ENCODE measurements around the gene PRKCE.

PRKCE gene

DNA sequence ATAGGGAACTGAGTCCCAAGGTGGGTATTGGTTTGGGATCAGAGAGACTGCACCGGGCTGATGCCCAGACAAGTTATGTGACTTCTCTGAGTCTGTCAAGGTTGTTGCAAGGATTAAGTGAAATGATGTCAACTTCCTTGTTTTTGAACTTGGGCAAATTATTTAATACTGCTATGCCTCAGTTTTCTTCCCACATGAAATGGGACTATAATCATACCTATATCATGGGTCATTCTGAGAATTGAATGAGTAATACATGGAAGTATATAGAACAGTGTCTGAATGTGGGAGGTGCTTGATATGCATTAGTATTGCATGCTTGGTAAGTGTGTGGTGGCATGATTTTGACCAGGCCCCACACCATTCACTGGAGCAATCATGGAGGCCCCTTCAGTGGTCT is 99.0 kb downstream of the PRKCE start:
- no peak for DNase-seq (ENCODE audit: low read depth in 2 of 2, low spot score in 1 of 2)

DNA sequence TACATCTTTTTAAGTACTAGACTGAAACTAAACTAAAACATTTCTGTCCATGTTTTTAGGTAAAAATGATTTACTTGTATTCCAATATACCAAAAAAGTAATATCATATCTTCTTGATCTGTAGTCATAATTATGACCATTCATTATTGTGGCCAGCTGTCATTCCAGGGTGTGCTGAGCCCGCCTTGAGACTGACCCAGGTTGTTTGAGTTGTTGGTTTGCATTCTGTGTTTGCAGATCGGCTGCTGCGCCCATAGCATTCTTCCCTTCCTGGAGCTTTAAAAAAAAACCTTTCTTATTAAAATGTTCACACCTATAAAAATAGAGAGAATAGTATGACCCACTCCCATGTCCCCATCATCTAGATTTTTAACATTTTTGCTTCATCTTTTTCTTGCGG is 101.9 kb downstream of the PRKCE start:
- DNase-seq (ENCODE audit: low read depth in 2 of 2, low spot score in 1 of 2): no peak

DNA sequence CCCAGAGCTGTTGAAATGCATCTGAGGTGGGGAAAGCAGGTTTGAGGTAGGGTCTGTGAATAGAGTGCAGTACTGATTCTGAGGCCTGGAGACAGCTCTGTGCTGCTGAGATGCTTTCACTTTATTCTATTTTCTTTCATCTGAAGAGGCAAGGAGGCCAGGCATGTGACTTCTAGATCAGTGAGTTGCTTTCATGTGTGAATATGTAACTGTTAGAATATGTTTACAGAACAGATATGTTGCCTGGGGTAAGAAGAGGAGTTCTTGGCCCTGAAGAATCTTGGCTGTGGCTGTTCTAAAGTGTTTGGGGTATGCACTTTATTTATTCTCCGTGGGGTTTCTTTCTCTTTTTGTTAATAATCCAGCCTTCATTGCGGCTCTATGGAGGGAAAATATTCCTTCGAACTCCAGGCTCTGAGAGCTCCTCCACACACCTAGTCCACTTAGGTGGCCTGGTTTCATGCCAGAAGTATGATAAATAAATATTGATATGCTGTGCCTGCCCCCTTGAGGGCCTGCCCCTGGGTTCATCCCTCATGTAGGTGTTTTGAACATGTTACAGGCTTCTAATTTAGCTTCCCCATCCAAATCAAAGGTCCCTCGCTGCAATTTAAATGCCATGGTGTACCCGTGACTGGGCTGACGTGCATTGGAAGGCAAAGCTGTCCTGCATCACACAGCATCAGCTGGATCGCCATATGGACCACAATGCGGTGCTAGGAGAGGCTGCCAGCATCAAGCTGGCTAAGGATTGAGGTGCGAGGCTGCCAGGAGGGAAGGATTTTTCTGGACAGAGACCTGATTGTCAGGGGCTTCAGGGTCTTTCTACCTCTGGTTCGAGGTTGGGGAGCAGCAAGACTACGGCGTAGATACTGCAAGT is 102.9 kb downstream of the PRKCE start:
- no peak for DNase-seq (ENCODE audit: low read depth in 2 of 2, low spot score in 1 of 2)

DNA sequence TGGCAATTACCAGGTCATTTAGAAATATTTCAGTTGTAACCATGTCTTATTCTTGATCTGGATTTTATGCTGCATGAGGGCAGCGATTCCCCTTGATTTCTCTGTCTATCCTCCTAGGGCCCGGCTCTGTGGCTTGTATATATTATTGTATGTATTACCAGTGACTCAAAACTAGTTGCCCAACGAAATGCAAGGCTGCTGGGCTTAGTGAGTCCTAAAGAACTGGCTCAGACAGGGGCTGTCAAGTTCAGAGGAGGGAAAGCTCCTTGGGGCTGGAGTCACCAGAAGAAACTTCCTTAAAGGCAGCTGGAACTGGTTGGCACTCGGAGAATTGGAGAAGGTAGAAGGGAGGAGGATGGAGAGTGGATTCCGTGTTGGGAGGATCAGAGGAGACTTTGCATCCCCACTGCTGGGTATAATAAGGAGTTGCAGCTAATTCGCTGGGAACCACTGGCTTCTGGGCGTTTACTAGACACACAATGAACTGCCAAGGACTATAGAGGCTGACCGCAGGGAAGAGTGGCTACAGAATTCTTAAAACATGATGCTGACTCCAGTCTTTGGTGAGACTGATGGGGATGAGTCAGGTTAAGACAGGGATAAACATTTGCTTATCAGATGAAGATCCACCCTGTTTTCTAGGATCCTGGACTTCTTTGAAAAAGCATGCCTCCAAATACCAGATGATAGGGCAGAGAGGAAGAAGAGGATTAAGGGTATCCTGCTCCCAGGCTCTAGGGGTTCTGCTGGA is 104.3 kb downstream of the PRKCE start:
- DNase-seq (ENCODE audit: low read depth in 2 of 2, low spot score in 1 of 2): no peak

DNA sequence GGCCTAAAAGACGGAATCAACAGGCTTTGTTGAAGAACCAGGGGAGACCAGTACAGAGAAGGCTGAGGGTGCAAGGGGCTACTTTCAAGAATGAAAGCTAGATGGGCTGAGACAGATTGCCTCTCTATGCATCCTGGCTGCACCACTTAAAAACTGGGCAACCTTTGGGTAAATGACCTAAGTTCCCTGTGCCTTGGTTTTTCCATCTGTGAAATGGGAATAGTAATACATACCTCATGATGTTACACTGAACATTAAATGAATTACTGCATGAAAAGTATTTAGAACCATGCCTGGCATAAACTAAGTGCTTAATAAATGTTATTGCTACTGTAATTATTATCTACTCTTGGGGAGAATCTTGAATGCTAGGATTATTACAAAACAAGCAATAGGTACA is 106.5 kb downstream of the PRKCE start:
- DNase-seq (ENCODE audit: low read depth in 2 of 2, low spot score in 1 of 2): no peak

DNA sequence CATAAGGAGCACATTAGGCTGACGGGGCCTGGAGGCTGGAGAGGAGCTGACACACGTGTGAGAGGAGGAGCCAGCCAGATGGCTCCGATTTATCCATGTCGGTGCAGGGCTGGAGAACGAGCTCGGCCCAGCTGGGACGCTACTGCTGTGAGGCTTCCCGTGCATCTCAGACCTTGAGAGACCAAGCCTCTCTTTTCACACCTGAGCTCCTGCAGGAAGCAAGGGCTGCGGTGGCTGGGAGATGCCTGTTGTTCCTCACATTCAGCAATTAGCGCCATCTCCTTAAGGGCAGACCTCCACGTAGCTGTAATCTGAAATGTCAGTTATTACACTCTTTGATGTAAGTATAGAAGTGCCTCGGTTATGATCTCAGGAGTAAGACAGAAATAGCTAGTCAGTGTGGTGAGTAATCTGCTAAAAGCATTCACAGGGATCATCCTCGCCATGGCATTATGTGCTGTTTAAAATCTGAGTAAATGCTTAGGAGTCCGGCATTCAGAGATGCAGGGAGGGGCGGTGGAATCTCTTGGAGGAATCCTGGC is 107.9 kb downstream of the PRKCE start:
- DNase-seq (ENCODE audit: low read depth in 2 of 2, low spot score in 1 of 2): no peak

DNA sequence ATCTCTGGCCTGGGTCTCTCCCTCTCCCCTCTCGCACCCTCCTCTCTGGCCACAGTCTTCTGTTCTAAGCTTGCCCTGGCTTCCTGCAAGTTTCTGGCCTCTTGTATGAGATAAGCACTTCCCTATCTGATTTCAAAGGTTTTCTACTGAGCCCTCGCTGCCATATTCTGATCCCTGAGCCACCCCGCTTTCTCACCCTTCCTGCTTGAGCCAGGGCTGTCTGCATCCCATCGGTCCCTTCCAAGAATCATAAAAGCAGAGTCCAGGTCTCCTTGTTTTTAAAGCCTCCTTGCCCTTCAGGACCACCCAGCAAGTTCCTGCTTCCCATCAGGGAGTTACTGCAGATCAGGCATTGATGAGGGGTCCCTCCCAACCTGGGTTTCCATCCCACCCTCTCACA is 110.2 kb downstream of the PRKCE start:
- no peak for DNase-seq (ENCODE audit: low read depth in 2 of 2, low spot score in 1 of 2)

DNA sequence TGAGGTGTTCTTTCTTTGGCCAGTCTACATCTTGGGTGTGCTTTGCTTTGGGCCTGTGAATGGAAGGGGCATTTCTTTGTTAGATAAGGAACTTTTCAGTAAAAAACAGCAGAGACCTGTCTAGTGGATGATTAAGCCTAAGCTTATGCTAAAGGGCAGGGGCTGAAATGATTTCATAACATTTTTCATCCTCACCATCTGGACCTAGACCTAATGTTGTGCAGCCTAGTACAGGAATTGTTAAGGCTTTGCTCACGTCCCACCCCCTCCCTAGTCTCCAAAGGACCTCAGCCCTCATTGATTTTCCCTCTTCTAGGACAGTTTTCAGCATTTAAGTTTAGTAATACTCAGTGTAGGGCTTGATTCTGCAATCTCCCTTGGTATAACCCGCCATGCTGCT is 111.8 kb downstream of the PRKCE start:
- no peak for DNase-seq (ENCODE audit: low read depth in 2 of 2, low spot score in 1 of 2)

DNA sequence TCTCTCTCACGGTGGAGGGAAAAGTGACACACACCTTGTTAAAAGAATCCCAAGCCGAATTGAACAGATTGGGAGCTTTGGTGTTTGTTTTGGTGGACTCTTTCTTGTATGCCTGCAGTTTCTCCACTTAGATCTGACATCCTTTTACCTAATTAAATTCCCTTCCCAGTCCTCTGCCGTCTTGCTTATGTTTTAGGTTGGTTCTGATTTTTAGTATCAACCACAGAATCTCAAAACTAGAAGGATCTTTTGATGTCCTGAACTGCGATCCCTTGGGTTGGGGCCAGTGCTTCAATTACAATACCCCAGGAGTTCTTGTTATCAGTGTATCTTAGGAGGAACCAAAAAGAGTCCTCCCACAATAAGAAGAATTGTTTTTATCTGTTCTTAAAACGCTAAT is 112.3 kb downstream of the PRKCE start:
- DNase-seq (ENCODE audit: low read depth in 2 of 2, low spot score in 1 of 2): no peak

DNA sequence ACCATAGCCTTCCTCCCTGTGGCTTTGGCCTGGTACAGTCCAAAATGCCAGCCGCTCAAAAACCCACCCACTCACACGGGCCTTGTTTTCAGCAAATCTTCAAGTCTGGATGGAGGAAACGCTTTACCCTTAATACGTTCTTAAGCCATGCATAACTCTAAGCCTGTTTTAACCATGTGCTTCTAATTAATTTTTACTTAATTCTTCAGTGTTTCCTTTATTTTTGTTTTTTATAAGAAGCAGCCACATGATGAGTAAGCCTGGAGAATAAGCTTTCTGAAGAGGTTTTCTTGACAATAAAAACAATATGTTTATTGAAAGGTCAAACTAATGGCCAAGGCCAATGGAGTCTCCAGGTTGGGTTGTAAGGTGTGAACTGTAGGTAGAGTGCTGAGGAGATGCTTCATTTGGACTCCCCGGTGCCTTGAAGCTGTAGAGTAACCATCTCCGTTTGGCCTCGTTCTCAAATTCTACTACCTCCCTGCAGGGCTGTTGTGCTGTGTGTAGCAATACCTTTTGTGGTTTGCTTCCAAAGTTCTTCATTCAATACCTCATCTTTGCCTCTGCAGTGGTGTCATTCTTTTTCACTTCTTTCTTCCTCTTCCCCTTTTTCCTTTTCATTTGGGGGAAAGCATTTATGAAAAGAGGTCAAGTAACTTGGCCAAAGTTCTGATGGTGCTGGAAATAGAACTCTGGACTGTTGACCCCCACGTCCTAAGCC is 113.7 kb downstream of the PRKCE start:
- DNase-seq (ENCODE audit: low read depth in 2 of 2, low spot score in 1 of 2): no peak

DNA sequence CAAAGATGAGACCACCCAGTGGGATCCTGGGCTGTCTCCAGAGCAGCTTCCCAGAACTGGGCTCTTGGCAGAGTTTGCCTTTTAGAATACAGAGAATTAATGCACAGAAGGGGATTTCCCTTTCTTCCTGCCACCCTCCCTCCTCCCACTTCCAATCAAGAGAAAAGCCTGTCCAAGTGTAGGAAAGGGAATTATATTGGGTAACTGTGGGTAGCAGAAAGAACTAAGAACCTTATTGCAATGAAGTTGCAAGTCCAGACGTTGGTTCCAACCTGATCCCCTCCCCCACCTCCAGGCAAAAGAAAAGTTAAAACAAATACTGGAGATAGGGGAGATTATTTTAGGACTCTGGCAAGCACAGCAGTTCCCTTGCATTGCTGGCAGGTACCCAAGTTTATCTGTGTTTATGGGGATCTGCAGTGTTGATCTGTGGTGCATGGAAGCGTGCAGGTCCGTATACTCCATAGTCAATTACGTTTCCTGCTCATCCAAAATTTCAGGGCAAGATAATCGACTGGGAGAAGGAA is 114.3 kb downstream of the PRKCE start:
- no peak for DNase-seq (ENCODE audit: low read depth in 2 of 2, low spot score in 1 of 2)

DNA sequence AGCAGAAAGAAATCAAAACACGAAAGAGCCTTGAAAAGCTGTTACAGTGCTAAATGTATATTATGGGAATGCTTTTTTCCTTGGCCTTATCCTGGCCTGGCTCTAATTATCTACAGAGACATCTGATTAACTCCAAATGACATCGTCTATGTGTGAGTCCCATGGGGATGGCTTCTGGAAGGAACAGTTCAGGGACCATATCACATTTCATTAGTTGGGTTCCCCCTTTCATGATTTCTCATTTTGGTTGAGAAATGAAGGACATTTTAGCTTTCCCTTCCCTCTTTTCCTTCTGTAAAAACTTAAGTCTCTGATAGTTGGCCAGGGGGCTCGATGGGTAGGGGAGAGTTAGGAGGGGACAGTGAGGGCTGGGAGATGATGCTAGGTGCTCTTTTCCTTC is 116.7 kb downstream of the PRKCE start:
- DNase-seq (ENCODE audit: low read depth in 2 of 2, low spot score in 1 of 2): no peak

DNA sequence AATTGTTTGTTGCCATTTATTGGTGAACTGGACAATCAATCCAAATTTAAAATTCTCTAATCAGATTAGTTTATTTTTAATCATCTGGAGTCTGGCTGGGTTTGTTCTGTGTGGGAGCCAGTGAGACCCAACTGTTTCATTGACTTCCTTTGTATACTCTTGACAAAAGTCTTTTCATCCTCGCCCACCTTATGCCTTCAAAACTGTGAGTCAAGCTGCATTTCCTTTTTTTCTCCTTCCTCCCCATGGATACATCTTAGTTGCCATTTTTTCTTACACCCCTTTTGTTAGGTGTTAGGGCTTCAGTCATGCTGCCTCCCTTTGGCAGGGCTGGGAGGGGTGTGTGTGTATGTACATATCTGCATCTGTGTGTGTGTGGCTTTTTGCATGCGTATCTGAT is 117.6 kb downstream of the PRKCE start:
- DNase-seq (ENCODE audit: low read depth in 2 of 2, low spot score in 1 of 2): no peak

DNA sequence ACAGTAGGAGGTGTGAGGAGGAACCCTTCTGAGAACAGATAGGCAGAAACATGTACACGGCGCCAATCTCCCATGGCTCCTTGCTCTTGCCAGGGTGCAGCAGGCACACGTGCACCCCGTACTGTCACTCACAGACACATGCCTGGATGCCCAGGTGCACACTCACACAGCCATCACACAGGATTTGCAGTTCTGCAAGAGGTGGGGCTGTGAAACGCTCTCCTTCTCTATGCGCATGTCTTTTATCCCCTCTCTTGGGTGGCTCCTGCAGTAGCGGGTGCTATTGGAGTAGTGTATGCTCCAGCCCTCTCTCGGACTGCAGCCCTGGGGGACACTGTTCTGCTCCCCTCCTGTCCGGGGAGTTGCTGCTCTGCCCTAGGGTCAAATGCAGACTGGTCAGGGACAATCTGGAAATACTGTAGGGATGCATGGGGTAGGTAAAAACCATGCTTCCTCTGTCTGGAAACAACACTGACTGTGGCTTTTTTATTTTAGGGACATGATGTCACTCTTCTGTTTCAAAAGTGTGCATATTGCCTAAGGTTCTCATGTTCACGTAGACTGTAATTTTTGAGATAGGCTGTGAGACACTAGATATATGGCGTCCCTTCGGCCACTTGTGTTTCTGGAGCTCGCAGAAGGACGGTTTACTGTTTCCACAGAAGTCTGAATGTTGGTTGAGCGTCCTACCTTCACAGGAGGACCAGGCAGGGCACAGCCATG is 118.5 kb downstream of the PRKCE start:
- no peak for DNase-seq (ENCODE audit: low read depth in 2 of 2, low spot score in 1 of 2)

DNA sequence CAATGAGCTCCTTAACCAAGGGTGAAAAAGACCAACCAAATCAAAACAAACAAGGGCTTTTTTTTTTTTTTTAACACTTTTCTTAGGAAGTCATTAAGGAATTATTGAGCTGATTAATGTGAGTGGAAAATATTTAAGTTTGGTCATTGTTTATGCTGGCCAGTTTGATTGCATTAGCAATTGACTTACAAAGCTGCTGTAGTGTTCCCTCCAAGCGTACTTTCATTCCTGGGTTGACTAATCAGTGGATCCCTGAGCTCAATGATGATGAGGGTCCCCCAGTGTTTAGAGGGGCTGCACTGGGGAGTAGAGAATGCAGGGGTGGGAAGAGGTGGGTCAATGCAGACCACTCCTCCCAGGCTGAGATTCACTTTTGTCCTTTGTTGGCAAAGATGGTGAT is 119.3 kb downstream of the PRKCE start:
- no peak for DNase-seq (ENCODE audit: low read depth in 2 of 2, low spot score in 1 of 2)

DNA sequence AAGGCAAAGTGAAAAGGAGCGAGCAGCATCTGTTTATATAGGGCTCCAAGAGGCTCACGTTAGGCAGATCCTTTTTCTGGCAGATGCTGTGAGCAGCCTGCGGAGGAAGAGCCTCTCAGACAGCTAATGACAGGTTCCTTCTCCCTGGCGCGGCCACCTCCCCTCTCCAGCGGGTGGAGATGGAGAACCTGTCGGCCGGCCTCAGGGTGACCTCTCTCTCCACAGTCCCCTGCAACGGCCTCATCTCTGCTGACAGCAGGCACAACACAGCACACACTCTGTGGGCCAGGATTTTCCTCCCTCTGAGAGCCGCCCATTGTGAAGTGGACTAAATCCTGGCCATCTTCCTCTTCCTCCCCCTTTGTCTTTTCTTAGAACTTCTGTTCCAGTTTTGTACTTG is 119.8 kb downstream of the PRKCE start:
- no peak for DNase-seq (ENCODE audit: low read depth in 2 of 2, low spot score in 1 of 2)

DNA sequence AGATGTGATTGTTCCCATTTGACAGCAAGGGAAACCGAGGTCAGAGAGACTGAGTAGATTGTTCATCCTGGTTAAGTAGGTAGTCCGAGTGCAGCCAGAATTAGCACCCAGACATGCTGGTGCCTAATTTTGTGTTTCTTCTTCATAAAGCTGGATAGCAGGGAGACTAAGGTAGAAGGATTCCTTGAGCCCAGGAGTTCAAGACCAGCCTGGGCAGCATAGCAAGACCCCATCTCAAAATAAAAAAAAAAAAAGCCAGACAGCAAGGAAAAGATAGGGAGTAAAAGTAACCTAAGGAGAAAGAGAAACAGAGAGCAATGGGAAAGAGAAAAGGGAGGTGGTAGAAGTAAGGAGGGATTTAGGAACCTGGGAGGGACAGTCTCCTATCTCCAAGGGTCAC is 120.6 kb downstream of the PRKCE start:
- no peak for DNase-seq (ENCODE audit: low read depth in 2 of 2, low spot score in 1 of 2)

DNA sequence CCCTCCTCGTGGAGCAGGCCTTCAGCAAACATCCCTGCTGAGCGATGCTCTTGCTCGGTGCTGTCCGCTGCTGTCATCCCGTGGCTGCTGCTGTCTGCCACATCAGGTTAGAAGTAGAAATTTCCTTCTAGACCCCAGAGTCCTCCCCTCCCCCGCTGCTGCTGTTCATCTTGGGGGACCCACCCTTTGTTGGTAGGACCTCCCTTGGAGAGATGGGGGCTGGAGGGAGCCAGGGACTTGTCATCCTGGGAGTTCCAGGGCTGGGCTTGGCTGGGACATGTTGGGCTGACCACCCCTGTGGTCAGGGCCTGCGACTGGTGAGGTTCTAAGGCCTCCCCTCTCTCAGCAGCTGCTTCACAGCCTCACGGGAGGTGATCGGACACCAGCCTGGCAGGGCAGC is 122.4 kb downstream of the PRKCE start:
- no peak for DNase-seq (ENCODE audit: low read depth in 2 of 2, low spot score in 1 of 2)

DNA sequence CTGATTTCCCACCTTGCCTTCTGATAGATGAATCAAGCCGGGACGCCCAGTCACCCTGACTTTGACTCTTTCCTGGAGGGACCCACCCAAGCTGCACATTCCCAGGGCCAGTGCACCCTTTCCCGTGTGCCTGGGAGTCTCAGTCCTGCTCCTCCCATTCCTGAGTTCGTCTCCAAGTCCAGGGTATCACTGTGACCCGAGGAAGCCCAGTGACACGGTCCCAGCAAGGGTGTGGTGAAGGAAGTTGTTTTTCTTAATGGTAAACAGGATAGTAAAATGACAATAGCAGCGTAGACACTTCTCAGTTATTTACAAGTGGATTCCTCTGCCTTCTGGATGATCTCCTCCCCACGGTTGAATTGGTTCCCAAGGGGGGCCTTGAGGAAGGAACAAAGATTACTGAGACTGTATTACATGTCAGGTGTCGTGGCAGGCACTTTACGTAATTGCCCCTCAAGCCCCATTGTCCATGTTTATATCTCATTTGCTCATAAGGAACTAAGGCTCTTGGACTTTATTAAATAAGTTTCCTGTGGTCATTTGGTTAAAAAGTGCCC is 123.3 kb downstream of the PRKCE start:
- DNase-seq (ENCODE audit: low read depth in 2 of 2, low spot score in 1 of 2): no peak

DNA sequence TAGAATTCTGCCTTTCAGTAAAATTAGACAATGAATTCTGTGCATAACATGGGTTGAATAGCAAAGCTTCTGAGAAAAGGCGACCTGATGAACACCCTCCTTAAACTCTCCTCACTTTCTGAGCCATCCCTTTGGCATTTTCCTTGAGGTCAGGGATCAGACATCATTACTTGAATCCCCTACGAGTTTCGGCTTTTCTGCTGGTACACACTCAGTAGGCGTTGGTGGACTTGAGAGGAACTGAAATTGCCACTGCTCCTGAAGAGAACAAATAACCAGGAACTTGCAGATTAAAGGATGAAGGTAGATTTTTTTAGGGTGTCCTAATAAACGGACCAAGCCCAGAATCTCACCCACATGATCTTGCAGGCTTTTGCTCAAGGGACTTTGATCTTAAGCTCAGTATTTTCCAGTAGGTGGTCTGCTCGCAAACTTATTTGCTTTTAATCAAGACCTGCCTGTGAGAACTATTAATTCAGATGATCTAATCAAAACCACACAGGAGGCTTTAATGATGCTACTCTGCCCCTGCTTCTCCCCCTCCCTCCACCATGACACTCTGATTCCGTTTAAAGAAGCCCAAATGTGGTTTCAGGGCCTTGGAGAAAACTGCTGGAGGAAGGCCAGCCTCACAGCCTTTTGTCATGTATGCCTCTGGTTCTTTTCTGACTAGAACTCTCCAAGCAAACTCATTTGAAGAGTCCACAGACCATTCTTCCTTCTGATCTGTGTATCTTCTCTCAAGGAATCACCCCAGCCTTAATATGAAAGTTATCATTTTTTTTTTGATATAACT is 124.9 kb downstream of the PRKCE start:
- no peak for DNase-seq (ENCODE audit: low read depth in 2 of 2, low spot score in 1 of 2)
